NCI-H460 (cell line): ENCODE data around the gene PEMT. TPM values are rescaled to one million over a fixed set of nuclear protein-coding genes. Genes with fewer than 3 reads are reported as not detected.
"Not testable (repeated sequence)": the region's sequence is repeated elsewhere in the genome, so short reads cannot be mapped to it uniquely, and the experiment has no call there.

Experiments used
- DNase-seq: peaks from one replicate; pipeline ENCODE4 v3.0.0-alpha.2; 2016; ENCODE audit warnings: low read depth; ENCODE audit errors: extremely low read depth
- total RNA-seq: library from RNA; depleted of rRNA; stranded (reverse); fragments of >200 nt; shearing (Covaris generic); gene quantifications from 2 replicates; pipeline ENCODE4 v1.2.3, GENCODE V29; 2014

The PEMT gene
- total RNA-seq, 1 experiment from 2014 or later, result 84.7 TPM

GRCh38 chr17:17493986-17494466 is 97.5 kb downstream of the PEMT start:
- DNase-seq, result no peak

- DNase-seq, result no peak
Measured at GRCh38 chr17:17493249-17493985, 98.1 kb downstream of the PEMT start.

GRCh38 chr17:17492571-17492970 is 98.9 kb downstream of the PEMT start:
- DNase-seq, result no peak

- no peak for DNase-seq
Measured at GRCh38 chr17:17492085-17492484, 99.4 kb downstream of the PEMT start.

- DNase-seq, result no peak
Measured at GRCh38 chr17:17491546-17491988, 99.9 kb downstream of the PEMT start.

- no peak for DNase-seq
Measured at GRCh38 chr17:17491031-17491471, 100.5 kb downstream of the PEMT start.

- DNase-seq, result no peak
Measured at GRCh38 chr17:17487998-17488397, 103.5 kb downstream of the PEMT start.

GRCh38 chr17:17486416-17486815 is 105.1 kb downstream of the PEMT start:
- not testable (repeated sequence) for DNase-seq

GRCh38 chr17:17485420-17485819 is 106.1 kb downstream of the PEMT start:
- no peak for DNase-seq

DNA sequence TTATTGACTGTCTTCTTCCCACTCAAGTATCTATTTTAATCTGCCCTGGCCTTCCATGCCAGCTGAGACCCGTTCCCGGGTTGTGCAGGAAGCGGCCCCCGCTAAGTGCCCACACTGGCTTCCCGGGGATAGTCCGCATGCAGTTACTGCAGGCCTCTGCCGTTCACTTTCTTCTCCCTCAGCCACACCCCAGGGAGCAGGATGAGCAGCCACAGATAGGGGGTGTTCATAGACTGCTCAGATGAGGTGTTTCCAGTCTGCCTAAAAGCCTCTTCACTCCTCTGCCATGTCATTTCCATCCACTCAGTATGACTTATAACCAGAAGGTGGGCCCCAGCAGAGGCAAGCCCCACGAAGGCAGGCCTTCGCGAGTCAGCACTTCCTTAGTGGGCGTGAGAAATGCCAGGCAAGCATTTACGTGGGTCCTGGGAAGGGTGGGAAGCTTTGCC is 107.0 kb downstream of the PEMT start:
- no peak for DNase-seq

GRCh38 chr17:17481860-17482259 is 109.6 kb downstream of the PEMT start:
- DNase-seq, result no peak

DNA sequence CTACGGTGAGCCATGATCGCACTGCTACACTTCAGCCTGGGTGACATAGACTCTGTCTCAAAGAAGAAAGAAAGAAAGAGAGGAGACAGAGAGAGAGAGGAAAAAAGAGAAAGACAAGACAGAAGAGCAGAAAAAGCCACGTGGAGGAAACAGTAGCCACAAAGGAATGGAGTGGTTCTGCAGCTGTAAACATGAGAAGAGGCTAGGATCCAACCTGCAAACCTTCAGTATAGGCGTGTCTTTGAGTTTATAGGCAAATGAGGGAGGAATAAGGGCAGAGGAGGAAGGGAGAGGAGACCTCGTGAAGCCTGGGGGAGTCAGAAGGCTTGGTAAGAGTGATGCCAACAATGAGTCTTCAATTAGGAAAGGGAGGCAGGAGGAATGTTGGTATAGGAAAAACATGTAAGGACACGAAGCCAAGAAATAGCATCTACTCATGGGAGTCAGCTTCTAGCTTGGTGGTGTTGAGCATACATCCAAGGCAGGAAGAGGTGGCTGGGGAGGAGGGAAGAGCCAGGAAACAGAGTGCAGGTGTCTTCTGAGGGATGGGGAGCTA is 110.8 kb downstream of the PEMT start:
- DNase-seq, result no peak

- no peak for DNase-seq
Measured at GRCh38 chr17:17479209-17479608, 112.3 kb downstream of the PEMT start.

- DNase-seq, result peak; percentile 90
Measured at GRCh38 chr17:17476865-17477467, 114.5 kb downstream of the PEMT start, which contains the start of gene MED9. Gene MED9, plus strand, starts transcription at chr17:17477000. Its CDS starts 42 bp downstream, at chr17:17477042.

DNA sequence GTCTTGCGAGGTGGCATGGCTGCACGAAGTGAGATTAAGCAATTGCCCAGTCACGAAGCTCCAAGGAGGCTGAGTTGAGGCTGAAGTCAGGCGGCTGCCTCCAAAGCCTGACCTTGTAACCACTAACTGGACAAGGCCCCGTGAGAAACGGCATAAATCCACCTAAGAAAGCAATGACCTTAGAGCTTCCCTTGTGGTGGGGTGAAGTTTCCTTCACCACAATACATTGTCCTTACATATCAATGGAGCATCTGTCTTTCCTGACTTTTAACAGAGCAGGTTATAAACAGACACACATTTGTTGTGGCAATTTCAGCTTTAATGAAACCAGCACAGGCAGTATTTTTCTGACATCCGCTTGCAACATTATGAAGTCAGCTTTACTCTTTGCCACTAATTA is 117.2 kb downstream of the PEMT start:
- no peak for DNase-seq

DNA sequence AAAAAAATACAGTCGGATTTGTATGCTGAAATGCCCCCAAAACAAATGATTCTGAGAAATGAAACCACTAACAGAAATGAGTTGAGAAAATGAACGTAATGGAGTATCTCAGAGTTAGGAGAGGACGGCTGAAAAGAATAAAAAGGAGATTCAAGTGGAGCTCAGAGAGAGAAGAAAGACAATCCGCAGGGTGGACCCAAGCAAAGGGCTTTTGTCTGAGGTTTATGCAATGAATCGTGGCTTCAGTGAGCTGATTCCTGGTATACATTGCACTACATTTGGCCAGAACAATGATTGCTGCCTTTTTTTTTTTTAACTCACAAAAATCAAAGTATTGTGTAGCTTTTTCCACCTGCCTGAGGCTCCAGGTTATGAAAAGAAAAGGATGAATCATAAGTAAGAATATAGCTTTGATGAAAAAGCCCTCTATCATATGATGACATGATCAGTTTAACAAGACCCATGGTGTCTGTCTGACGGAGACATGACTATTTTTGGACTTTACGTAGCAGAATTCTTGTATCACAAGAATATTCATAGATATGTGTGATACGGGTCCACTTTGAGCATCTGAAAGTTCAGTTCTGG is 119.1 kb downstream of the PEMT start:
- no peak for DNase-seq

GRCh38 chr17:17469996-17470395 is 121.5 kb downstream of the PEMT start:
- no peak for DNase-seq

DNA sequence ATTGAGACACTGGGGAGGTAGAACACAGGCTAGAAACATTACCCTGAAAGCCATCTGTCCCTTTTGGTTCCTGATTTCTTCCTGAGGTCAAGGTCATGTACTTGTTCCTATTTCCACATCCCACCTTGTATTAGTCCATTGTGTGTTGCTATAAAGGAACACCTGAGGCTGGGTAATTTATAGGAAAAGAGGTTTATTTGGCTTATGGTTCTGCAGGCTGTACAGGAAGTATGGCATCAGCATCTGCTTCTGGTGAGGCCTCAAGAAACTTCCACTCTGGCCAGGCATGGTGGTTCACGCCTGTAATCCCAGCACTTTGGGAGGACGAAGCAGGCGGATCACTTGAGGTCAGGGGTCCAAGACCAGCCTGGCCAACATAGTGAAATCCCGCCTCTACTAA is 122.2 kb downstream of the PEMT start:
- no peak for DNase-seq

- no peak for DNase-seq
Measured at GRCh38 chr17:17468217-17469010, 123.1 kb downstream of the PEMT start.

- no peak for DNase-seq
Measured at GRCh38 chr17:17467720-17468119, 123.8 kb downstream of the PEMT start.
